MM.1S (cell line): ENCODE results near the gene YWHAE.

Source experiments
- DNase-seq: peaks from one replicate; pipeline ENCODE4 v3.0.0-alpha.2; 2015
- H2AFZ ChIP-seq: fragments of 300-600 bp; sonication (generic); 2 replicates; pipeline ENCODE4 v1.6.0; 2016; ENCODE audit warnings: antibody characterized with exemption, low read length
- H3F3A ChIP-seq: fragments of 300-600 bp; sonication (generic); 2 replicates; pipeline ENCODE4 v1.6.1; 2016; ENCODE audit warnings: mild to moderate bottlenecking, antibody characterized with exemption, low read length, moderate library complexity, mixed read lengths; ENCODE audit not compliant: insufficient read depth
- H3K27ac ChIP-seq: fragments of 300-600 bp; sonication (generic); 2 replicates; pipeline ENCODE4 v1.5.1; 2016; ENCODE audit warnings: mild to moderate bottlenecking, low read length
- H3K27me3 ChIP-seq: fragments of 300-600 bp; sonication (generic); replicated peaks from 2 replicates; pipeline ENCODE4 v1.6.0; 2016; ENCODE audit warnings: low read length; ENCODE audit not compliant: insufficient read depth
- H3K36me3 ChIP-seq: fragments of 300-600 bp; sonication (generic); replicated peaks from 2 replicates; pipeline ENCODE4 v1.6.1; 2016; ENCODE audit warnings: mild to moderate bottlenecking, low read length, mixed read lengths; ENCODE audit not compliant: insufficient read depth
- H3K4me1 ChIP-seq: fragments of 300-600 bp; sonication (generic); 2 replicates; pipeline ENCODE4 v1.6.1; 2016; ENCODE audit warnings: low read length, mixed read lengths
- H3K4me2 ChIP-seq: fragments of 300-600 bp; sonication (generic); 2 replicates; pipeline ENCODE4 v1.6.0; 2016; ENCODE audit warnings: low read depth, low read length
- H3K4me3 ChIP-seq: fragments of 300-600 bp; sonication (generic); 2 replicates; pipeline ENCODE4 v1.5.1; 2016; ENCODE audit warnings: low read length, mixed read lengths
- H3K79me2 ChIP-seq: fragments of 300-600 bp; sonication (generic); 2 replicates; pipeline ENCODE4 v1.6.1; 2016; ENCODE audit warnings: mixed run types, low read length, mixed read lengths
- H3K9ac ChIP-seq: fragments of 300-600 bp; sonication (generic); 2 replicates; pipeline ENCODE4 v1.6.1; 2016; ENCODE audit warnings: low read length, mixed read lengths
- H3K9me2 ChIP-seq: fragments of 300-600 bp; sonication (generic); replicated peaks from 2 replicates; pipeline ENCODE4 v1.6.1; 2016; ENCODE audit warnings: mild to moderate bottlenecking, low read length, mixed read lengths; ENCODE audit not compliant: insufficient read depth
- H3K9me3 ChIP-seq: fragments of 300-600 bp; sonication (generic); replicated peaks from 2 replicates; pipeline ENCODE4 v1.6.1; 2016; ENCODE audit warnings: mild to moderate bottlenecking, low read length, mixed read lengths; ENCODE audit not compliant: insufficient read depth
- H4K20me1 ChIP-seq: fragments of 300-600 bp; sonication (generic); 2 replicates; pipeline ENCODE4 v1.6.1; 2016; ENCODE audit warnings: mild to moderate bottlenecking, low read length, moderate library complexity, mixed read lengths; ENCODE audit not compliant: insufficient read depth
- EZH2 ChIP-seq: fragments of 300-600 bp; sonication (generic); optimal IDR thresholded peaks from 2 replicates; pipeline ENCODE3; 2017; ENCODE audit warnings: low read depth, mild to moderate bottlenecking, antibody characterized with exemption, low read length, mixed read lengths
- EZH2phosphoT487 ChIP-seq: fragments of 300-600 bp; sonication (generic); IDR thresholded peaks from 2 replicates; pipeline ENCODE4 v1.6.1; 2018; ENCODE audit warnings: antibody characterized with exemption, low read length
- TF ChIP-seq, protein P1 (sequence below): fragments of 300-600 bp; sonication (generic); IDR thresholded peaks from 2 replicates; pipeline ENCODE4 v1.5.1; 2016; ENCODE audit warnings: antibody characterized with exemption, low read length, mixed read lengths

YWHAE gene

DNA sequence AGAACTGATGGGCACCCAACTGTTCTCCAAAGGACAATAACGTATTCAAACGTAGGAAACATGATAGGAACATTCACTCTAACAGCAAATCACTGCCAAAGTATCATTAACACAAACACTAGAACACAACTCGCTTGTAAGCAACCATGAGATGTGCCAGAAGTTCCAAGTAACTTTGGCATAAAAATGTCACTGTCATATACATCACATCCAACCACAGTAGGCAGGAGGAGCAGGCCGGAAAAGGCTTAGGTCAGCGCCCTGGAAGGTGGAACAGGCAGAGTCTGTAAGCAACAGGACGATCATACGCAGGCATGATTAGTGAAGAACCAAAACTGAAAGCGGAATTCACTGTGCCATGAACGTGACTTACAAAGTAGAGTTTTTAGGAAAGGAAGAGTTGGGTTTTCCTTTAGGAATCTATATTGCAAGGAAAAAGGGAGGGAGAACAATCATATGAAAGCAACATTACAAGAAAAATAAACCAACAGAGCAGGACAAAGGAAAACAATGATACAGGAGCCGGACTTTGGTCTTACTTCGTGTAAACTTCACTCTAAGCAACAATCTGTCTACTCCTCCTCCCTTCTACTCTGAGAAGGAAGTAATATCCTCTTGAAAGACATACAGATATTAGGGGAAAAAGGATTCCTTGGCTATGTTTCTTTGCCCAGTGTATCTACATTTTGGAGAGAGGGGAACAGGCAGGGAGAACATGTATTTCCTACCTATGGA is 52.3 kb downstream of the YWHAE start:
- DNase-seq = no peak
- no peak overlapping the region for H3K4me2 ChIP-seq
- peaks cover 73% of the 10 kb centered on the region for H3K79me2 ChIP-seq
- no peaks in the 10 kb centered on the region for H3K9me2 ChIP-seq
- H3K9me3 ChIP-seq = no peaks in the 10 kb centered on the region
- no peaks in the 10 kb centered on the region for H3K27me3 ChIP-seq
- peaks cover 45% of the 10 kb centered on the region for H3K36me3 ChIP-seq
- H3K4me1 ChIP-seq = no peaks in the 10 kb centered on the region
- H3K27ac ChIP-seq = no peak overlapping the region
- peaks cover 49% of the 10 kb centered on the region for H4K20me1 ChIP-seq
- no peak overlapping the region for H3K4me3 ChIP-seq
- no peak overlapping the region for H2AFZ ChIP-seq
- H3K9ac ChIP-seq = no peak overlapping the region
- peaks cover 13% of the 10 kb centered on the region; the same call in 1 of the 2 replicates for H3F3A ChIP-seq
- TF ChIP-seq, protein P1, sequence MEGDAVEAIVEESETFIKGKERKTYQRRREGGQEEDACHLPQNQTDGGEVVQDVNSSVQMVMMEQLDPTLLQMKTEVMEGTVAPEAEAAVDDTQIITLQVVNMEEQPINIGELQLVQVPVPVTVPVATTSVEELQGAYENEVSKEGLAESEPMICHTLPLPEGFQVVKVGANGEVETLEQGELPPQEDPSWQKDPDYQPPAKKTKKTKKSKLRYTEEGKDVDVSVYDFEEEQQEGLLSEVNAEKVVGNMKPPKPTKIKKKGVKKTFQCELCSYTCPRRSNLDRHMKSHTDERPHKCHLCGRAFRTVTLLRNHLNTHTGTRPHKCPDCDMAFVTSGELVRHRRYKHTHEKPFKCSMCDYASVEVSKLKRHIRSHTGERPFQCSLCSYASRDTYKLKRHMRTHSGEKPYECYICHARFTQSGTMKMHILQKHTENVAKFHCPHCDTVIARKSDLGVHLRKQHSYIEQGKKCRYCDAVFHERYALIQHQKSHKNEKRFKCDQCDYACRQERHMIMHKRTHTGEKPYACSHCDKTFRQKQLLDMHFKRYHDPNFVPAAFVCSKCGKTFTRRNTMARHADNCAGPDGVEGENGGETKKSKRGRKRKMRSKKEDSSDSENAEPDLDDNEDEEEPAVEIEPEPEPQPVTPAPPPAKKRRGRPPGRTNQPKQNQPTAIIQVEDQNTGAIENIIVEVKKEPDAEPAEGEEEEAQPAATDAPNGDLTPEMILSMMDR = no peak
- TF ChIP-seq EZH2 (no peak), EZH2phosphoT487 (no peak)

DNA sequence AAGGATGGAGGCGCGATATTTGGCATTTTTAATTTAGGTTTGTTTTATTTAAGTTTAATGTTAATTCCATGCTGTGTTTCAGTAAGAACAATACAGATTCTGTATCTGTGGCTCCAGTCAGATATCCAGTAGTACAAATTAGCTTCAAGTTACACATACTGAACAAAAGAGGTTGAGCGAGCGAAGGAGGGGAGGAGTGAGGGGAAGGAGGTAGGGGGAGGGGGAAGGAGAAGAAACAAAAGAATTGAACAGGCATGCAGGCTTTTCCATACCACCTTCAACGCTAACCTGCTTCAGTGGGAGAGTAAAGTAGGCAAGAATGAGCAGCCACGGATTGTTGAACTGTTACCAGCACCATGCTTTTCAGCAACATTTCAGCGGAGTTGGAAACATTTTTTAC is 55.5 kb downstream of the YWHAE start:
- Histone ChIP-seq H2AFZ (no peak overlapping the region), H3K9ac (no peak overlapping the region), H3K9me3 (no peaks in the 10 kb centered on the region), H3K9me2 (no peaks in the 10 kb centered on the region), H3K79me2 (peaks cover 42% of the 10 kb centered on the region), H3K36me3 (peaks cover 36% of the 10 kb centered on the region), H3K4me3 (no peak overlapping the region), H4K20me1 (peaks cover 36% of the 10 kb centered on the region), H3F3A (peaks cover 24% of the 10 kb centered on the region; the same call in 1 of the 2 replicates), H3K4me1 (no peaks in the 10 kb centered on the region), H3K4me2 (no peak overlapping the region), H3K27me3 (no peaks in the 10 kb centered on the region), H3K27ac (no peak overlapping the region)
- DNase-seq = no peak
- no peak for TF ChIP-seq EZH2
- TF ChIP-seq, protein P1 = no peak
- TF ChIP-seq EZH2phosphoT487 = no peak

DNA sequence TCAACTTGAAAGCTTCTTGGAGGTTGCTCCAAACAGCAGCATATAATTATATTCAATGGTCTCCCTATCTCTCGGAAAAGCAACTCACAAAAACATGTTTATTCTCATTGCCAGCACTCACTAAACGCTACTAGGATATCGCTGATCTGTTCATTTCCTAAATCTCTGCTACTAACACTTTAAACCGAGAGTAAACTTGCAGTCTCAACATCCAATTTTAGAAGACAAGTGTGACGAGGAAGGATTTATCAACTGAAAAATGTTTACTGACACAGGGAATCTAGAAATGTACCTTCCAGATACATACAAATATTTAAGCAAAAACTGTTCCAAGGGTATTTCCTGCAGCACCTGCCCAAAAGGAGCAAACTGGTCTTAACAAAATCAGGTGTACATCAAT is 56.5 kb downstream of the YWHAE start:
- Histone ChIP-seq H3K27ac (no peak overlapping the region), H3K4me1 (no peaks in the 10 kb centered on the region), H4K20me1 (peaks cover 30% of the 10 kb centered on the region), H3K4me2 (no peak overlapping the region), H3K9me2 (no peaks in the 10 kb centered on the region), H3K27me3 (no peaks in the 10 kb centered on the region), H3K4me3 (no peak overlapping the region), H2AFZ (no peak overlapping the region), H3F3A (peaks cover 25% of the 10 kb centered on the region; the same call in 1 of the 2 replicates), H3K9ac (no peak overlapping the region), H3K9me3 (no peaks in the 10 kb centered on the region), H3K79me2 (peaks cover 32% of the 10 kb centered on the region), H3K36me3 (peaks cover 34% of the 10 kb centered on the region)
- TF ChIP-seq, protein P1 = no peak
- TF ChIP-seq EZH2phosphoT487 (no peak), EZH2 (no peak)
- no peak for DNase-seq
